SK-N-SH treated with all-trans-retinoic acid at 6 μM for 48 hours (cell line): Measurements from ENCODE around the gene ZBTB7C.

Experiments used
- ARNTL ChIP-seq: fragments of 450-650 bp; formaldehyde crosslinking; IDR thresholded peaks from 2 replicates; pipeline ENCODE4 v1.5.0; 2020; ENCODE audit warnings: low read depth, mild to moderate bottlenecking, moderate library complexity, borderline replicate concordance
- CSDC2 ChIP-seq: fragments of 250-450 bp; sonication (Bioruptor Pico); IDR thresholded peaks from 2 replicates; pipeline ENCODE4 v1.5.0; 2020; ENCODE audit warnings: mild to moderate bottlenecking, moderate library complexity
- POU6F1 ChIP-seq: fragments of 250-450 bp; sonication (Bioruptor Pico); IDR thresholded peaks from 2 replicates; pipeline ENCODE4 v1.8.0; 2021; ENCODE audit warnings: low read depth, mild to moderate bottlenecking, moderate library complexity, borderline replicate concordance
- PPARA ChIP-seq: fragments of 250-450 bp; sonication (Bioruptor Pico); IDR thresholded peaks from 2 replicates; pipeline ENCODE4 v1.5.0; 2020; ENCODE audit warnings: mild to moderate bottlenecking, borderline replicate concordance
- RARB ChIP-seq: fragments of 250-450 bp; sonication (Bioruptor Pico); IDR thresholded peaks from 2 replicates; pipeline ENCODE4 v1.8.0; 2021; ENCODE audit warnings: mild to moderate bottlenecking, moderate library complexity
- TCF4 ChIP-seq: fragments of 250-450 bp; sonication (Bioruptor Pico); IDR thresholded peaks from 2 replicates; pipeline ENCODE4 v1.8.0; 2021; ENCODE audit warnings: mild to moderate bottlenecking, moderate library complexity, borderline replicate concordance
- ZFP30 ChIP-seq: fragments of 450-650 bp; formaldehyde crosslinking; IDR thresholded peaks from 2 replicates; pipeline ENCODE4 v1.5.0; 2022; ENCODE audit warnings: mild to moderate bottlenecking, moderate library complexity
- TF ChIP-seq, protein P1 (sequence below): fragments of 250-450 bp; sonication (Bioruptor Pico); IDR thresholded peaks from 2 replicates; pipeline ENCODE4 v1.8.0; 2020; ENCODE audit warnings: mild to moderate bottlenecking, moderate library complexity, borderline replicate concordance
- TF ChIP-seq, protein P2 (sequence below): fragments of 250-450 bp; sonication (Bioruptor Pico); IDR thresholded peaks from 2 replicates; pipeline ENCODE4 v1.5.0; 2020; ENCODE audit warnings: mild to moderate bottlenecking, moderate library complexity

DNA sequence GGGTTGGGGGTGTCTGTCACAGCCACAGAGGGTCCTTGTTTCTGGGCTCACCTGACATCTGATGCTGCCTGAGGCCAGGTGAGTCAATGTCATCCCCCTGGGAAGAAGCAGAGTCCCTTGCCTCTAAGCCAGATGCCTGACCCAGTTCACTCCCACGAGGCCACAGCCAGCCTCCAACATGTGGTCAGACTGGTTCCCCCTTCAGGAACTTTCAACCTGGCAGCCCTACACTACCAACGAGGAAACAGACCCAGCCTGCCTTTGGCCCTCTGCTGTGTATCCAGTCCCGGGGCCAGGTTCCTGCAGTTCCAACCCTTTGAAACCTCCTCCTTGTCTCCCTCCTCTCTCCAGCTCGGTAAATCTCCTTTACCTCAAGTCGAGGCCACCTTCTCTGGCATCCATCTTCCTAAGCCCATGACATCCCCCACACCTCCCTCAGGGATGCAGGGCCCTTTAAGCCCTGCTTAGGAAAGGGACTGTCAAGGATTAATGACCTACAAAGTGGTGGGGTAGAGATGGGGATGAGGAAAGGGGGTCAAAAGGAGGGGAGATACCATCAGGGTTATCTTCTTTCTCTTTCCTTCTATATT, 429.5 kb downstream of the ZBTB7C start:
- TF ChIP-seq POU6F1 (CRISPR knock-in tag) (no peak), RARB (CRISPR knock-in tag) (no peak), ARNTL (CRISPR knock-in tag) (no peak), TCF4 (CRISPR knock-in tag) (no peak), CSDC2 (CRISPR knock-in tag) (no peak), PPARA (CRISPR knock-in tag) (no peak), ZFP30 (CRISPR knock-in tag) (no peak)
- TF ChIP-seq, protein P1, sequence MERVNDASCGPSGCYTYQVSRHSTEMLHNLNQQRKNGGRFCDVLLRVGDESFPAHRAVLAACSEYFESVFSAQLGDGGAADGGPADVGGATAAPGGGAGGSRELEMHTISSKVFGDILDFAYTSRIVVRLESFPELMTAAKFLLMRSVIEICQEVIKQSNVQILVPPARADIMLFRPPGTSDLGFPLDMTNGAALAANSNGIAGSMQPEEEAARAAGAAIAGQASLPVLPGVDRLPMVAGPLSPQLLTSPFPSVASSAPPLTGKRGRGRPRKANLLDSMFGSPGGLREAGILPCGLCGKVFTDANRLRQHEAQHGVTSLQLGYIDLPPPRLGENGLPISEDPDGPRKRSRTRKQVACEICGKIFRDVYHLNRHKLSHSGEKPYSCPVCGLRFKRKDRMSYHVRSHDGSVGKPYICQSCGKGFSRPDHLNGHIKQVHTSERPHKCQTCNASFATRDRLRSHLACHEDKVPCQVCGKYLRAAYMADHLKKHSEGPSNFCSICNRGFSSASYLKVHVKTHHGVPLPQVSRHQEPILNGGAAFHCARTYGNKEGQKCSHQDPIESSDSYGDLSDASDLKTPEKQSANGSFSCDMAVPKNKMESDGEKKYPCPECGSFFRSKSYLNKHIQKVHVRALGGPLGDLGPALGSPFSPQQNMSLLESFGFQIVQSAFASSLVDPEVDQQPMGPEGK (CRISPR knock-in tag), result no peak
- TF ChIP-seq, protein P2, sequence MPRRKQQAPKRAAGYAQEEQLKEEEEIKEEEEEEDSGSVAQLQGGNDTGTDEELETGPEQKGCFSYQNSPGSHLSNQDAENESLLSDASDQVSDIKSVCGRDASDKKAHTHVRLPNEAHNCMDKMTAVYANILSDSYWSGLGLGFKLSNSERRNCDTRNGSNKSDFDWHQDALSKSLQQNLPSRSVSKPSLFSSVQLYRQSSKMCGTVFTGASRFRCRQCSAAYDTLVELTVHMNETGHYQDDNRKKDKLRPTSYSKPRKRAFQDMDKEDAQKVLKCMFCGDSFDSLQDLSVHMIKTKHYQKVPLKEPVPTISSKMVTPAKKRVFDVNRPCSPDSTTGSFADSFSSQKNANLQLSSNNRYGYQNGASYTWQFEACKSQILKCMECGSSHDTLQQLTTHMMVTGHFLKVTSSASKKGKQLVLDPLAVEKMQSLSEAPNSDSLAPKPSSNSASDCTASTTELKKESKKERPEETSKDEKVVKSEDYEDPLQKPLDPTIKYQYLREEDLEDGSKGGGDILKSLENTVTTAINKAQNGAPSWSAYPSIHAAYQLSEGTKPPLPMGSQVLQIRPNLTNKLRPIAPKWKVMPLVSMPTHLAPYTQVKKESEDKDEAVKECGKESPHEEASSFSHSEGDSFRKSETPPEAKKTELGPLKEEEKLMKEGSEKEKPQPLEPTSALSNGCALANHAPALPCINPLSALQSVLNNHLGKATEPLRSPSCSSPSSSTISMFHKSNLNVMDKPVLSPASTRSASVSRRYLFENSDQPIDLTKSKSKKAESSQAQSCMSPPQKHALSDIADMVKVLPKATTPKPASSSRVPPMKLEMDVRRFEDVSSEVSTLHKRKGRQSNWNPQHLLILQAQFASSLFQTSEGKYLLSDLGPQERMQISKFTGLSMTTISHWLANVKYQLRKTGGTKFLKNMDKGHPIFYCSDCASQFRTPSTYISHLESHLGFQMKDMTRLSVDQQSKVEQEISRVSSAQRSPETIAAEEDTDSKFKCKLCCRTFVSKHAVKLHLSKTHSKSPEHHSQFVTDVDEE, result no peak
